HG02852 (cell line): Measurements from ENCODE around the gene BCL2.

Source experiments
- ATAC-seq: cut with Tn5 transposase; IDR thresholded peaks from one replicate; pipeline ENCODE4 v1.9.1; 2021; ENCODE audit warnings: mild to moderate bottlenecking, moderate library complexity; ENCODE audit not compliant: unreplicated experiment

Gene BCL2

GRCh38 chr18:63311118-63312018 lies 8.2 kb downstream of the BCL2 start:
- peak; percentile 66 for ATAC-seq

GRCh38 chr18:63309422-63309821 lies 10.1 kb downstream of the BCL2 start:
- ATAC-seq = no peak

- no peak for ATAC-seq
These were observed 11.9 kb downstream of the BCL2 start for GRCh38 chr18:63307551-63308200.

- ATAC-seq = no peak
These were observed 12.6 kb downstream of the BCL2 start for GRCh38 chr18:63306819-63307550.

GRCh38 chr18:63306249-63306648 lies 13.3 kb downstream of the BCL2 start:
- ATAC-seq = no peak

- ATAC-seq = no peak
These were observed 16.0 kb downstream of the BCL2 start for GRCh38 chr18:63303547-63303946.

GRCh38 chr18:63302636-63303405 lies 16.7 kb downstream of the BCL2 start:
- no peak for ATAC-seq

- ATAC-seq = no peak
These were observed 17.3 kb downstream of the BCL2 start for GRCh38 chr18:63302220-63302619.

GRCh38 chr18:63301434-63301833 lies 18.1 kb downstream of the BCL2 start:
- ATAC-seq = no peak

- ATAC-seq = peak; percentile 82
These were observed 19.5 kb downstream of the BCL2 start for GRCh38 chr18:63299837-63300745.

GRCh38 chr18:63298400-63299365 lies 20.9 kb downstream of the BCL2 start:
- no peak for ATAC-seq

GRCh38 chr18:63297687-63298399 lies 21.7 kb downstream of the BCL2 start:
- no peak for ATAC-seq

GRCh38 chr18:63293935-63294334 lies 25.6 kb downstream of the BCL2 start:
- ATAC-seq = no peak

GRCh38 chr18:63292831-63293683 lies 26.5 kb downstream of the BCL2 start:
- ATAC-seq = peak; percentile 67

- ATAC-seq = no peak
These were observed 28.3 kb downstream of the BCL2 start for GRCh38 chr18:63291278-63291677.

GRCh38 chr18:63290821-63291200 lies 28.8 kb downstream of the BCL2 start:
- ATAC-seq = no peak

- ATAC-seq = no peak
These were observed 29.3 kb downstream of the BCL2 start for GRCh38 chr18:63290166-63290820.
